Upper lobe of left lung (tissue), 4 donors: ENCODE results near the gene LINS1.

Source experiments
- POLR2A ChIP-seq, 4 donors: fragments of 450-650 bp; IDR thresholded peaks; one replicate each; pipeline ENCODE4 v1.5.1; 2016 to 2017; ENCODE audit warnings: antibody characterized with exemption in 4 of 4, mild to moderate bottlenecking in 2 of 4
- POLR2AphosphoS5 ChIP-seq, 2 donors: sonication (generic); formaldehyde crosslinking; IDR thresholded peaks; one replicate each; pipeline ENCODE4 v1.5.1; 2017; ENCODE audit warnings: antibody characterized with exemption in 2 of 2

DNA sequence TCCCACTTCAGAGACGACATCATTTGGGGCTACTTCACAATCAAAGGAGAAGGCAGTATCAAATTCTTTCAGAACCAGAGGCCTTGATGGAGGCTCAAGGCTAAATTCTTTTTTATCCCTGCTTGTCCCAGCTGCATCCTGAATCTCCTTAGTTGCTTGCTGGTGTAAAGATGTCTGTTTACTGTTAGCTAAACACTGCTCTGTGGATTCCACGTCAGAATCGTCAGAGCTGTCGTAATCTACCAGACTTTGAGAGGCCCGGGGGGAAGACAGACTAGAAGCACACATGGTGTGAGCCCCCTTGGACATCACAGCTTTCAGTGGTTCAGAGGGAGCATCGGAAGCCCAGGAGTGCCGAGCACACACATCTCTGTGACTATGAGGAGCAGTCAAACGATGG lies 32.6 kb downstream of the LINS1 start:
- TF ChIP-seq POLR2A (IDR thresholded peaks at IDR 0.05) (no peak), POLR2AphosphoS5 (IDR thresholded peaks at IDR 0.05) (no peak)
